ENCODE data around the gene NOXA1.
"Not testable (repeated sequence)": the region's sequence is repeated elsewhere in the genome, so short reads cannot be mapped to it uniquely, and the experiment has no call there.

The NOXA1 gene

DNA sequence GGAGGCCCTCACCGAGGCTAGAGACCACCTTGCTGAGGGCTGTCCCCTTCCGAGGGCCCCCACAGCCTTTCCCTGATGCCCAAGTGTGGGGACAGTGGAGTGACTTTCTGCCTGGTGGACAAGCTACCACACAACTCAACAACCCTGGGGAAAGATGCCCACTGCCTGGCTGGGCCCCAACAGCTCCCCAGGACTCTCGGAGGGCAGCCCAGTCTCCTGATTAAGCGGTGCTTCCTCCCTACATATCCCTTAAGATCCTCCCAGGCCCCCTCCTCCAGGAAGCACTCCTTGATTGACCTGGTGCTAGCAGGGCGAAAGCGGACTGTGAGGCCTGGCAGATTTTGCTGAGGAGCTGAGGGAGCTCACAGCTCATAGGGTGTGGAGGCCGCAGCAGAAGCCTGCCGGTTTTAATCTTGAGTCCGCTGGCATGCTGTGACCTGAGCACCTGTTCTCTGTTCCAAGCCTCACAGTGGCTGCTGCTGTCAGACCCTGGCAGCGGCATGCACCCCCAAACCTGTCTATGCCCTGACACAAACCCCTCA, 33.7 kb downstream of the NOXA1 start:
- no peak for DNase-seq

DNA sequence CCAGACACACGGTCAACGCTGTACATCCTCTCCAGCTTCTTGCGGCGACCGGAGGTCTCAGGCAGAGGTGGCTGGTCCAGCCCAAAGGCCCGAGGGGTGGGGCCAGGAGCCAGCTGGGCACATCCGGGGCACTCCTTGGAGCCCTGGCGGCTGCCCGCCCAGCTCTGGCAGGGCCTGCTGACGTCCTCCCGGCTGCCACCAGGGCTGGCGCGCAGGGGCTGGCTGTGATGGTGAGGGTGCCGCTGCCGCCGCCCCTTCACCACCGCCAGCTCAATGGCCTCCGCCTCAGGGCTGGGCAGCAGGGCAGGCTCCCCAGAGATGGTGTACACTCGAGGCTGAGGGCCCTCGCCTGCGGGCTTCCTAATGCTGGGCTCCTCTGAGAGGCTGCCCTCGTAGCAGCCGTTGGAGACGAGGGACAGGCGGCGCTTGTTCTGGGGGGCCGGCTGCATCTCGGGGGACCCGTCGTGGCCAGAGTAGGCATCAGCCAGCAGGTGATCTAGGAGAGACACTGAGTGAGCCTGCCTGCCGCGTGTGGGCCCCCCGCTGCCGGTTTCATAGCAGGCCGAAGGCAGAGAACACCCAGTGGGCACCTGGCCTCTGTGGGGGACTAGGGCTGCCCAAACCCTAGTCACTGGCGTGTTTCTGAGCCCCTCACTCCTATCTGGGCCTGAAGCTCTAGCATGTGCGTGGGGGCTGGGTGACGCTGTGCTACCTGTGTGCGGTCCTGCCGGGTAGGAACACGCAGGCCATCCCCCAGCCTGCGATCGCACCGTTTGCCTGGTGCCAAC, 34.4 kb downstream of the NOXA1 start:
- no peak for DNase-seq

DNA sequence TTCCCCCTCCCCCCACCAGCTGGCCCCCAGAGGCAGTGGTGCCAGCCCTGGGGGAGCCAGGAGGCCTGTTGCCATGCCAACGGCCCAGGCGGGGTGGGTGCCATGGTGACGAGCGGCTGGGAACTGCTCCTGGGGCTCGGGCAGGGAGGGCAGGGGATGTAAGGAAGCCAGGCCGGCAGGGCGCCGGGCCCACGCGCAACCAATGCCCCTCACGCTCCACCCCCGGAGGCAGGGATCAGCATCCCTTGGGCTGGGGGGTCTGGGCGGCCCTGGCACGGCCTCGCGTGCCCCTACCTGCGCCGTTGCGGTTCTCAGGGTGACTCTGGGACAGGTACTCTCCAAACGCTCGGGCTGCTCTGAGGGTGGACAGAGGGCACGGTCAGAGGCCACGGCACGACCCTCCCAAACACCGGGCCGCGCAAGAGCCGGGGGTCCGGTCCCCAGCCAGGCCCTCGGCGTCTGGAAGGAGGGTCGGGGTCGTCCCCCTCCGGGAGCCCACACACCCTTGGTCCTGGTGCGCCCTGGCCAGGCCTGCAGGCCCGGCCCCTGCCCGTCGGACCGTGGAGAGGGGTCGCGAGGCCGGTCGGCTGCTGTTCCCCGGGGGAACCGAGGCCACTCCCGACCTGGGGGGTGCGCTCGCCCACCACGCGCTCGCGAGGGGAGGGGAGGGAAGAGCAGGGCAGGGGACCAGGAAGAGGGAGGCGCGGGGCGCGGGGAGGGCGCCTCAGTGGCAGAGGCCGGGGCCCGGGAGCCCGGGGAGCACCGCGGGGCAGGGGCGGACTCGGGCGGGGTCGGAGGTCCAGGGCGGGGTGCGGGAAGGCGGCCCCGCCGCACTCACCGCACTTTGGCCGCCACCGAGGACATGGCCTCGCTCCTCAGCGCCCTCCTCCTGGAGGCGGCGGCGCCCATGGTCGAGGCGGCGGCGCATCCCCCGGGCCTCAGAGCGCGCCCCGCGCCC, 35.3 kb downstream of the NOXA1 start:
- peak; percentile 31 to 35 for DNase-seq

DNA sequence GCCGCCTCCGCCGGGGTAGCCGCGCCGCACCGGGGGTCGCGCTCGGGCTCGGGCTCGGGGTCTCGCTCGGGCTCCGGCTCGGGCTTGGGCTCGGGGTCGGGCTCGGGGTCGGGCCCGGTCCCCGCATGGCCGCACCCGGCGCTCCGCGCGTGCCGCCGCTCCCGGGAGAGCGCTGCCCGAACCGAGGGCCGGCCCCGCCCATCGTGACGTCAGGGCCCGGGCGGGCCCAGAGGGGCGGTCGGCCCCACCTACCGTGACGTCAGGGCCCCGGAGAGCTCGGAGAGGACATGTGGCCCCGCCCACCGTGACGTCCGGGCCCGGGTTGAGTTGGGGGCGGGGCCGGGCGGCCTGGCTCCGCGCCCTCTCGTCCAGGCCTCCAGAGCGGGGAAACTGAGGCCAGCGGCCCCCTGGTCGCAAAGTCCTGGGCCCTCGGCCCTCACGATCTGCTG, 36.0 kb downstream of the NOXA1 start, which contains the start of gene NSMF:
NSMF (minus strand) TSS at position 183 of the 449 bp plus-strand sequence. CDS start 232 bp downstream, outside the sequence.
- peak; percentile 94 for DNase-seq

DNA sequence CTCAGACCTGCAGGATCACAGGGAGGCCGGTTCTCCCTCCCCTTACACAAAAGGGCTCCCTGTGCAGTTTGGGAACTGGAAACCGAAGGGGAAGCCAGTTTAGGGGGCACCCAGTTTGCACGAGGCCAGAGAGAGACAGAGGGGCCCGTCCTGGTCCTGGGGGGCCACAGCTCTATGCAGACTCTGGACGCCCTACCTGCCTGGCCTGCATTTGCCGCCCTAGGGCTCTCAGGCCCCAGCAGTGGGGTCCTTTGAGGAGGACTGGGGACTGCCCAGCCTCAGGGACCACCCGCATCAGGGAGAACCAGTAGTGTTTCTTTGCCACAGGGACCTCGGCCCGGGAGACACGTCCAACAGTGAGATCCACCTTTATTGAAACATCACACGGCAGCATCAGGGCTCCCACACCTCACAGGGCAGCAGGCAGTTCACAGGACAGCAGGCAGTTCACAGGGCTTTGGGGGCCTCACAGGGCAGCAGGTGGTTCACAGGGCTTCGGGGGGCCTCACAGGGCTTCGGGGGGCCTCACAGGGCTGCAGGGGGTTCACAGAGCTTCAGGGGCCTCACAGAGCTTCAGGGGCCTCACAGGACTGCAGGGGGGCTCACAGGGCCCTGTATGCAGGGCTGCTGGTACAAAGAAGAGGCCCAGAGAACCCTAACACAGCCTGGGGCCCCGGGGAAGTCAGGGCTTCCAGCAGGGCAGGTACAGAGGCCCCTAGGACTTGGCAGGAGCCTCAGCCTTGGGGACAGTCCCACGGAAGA, 36.6 kb downstream of the NOXA1 start:
- DNase-seq = no peak

DNA sequence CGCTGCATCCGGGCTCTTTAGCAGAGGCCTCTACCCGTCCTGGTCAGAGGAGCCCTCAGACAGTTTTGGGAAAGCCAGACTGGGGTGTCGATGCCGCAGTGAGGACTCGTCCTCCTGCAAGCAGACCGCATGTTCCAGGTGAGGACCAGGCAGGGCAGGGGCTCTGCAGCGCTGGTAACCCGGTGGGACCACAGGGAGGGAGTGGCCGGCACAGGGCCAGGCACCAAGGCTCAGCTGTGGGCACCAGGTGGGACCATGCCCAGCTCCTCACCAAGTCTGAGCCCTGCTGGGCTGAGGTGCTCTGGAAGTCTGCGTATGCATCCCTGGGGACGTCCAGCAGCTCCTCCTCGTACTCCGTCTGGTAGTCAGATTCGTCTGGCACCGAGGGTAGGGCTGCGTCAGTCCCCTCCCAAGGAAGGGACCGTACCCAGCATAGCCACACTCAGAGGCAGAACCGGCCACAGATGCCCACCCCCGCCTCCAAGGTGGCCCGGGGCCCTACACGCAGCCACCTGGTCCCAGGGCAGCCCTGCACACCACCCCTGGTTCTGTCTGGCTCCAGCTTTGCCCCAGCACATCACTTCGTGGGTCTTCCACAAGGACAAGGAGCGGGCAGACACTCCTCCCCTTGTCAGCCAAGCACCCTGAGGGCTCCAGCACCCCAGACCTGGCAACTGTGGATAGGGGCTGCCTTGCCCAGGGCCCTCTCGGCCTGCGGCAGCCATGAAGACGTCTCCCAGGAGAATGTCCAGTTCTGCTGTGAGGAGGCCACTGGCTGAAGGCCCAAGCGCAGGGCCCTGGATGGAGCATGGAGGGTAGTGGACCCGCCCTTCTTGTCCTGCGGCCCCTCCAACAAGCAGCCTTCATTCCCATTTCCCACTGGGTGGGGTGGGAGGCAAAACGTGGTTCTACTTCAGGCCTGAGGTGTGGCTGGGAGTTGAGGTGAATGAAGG, 37.4 kb downstream of the NOXA1 start:
- no peak for DNase-seq

DNA sequence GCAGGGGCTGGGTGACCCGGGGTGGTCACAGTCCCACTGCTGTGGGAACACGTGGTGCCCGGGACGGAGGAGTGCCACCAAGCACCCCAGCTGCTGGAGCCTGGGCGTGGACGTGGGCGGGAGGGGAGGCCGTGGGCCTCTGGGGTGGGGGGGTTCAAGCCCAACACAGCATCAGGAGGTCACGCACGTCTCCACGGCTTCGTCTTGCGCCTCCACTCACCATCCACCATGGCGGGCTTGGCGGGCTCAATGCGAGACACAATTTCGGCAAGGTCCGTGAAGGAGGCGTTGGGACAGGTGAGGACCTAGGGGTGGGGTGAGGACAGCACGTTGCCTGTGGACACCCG, 38.1 kb downstream of the NOXA1 start:
- no peak for DNase-seq

DNA sequence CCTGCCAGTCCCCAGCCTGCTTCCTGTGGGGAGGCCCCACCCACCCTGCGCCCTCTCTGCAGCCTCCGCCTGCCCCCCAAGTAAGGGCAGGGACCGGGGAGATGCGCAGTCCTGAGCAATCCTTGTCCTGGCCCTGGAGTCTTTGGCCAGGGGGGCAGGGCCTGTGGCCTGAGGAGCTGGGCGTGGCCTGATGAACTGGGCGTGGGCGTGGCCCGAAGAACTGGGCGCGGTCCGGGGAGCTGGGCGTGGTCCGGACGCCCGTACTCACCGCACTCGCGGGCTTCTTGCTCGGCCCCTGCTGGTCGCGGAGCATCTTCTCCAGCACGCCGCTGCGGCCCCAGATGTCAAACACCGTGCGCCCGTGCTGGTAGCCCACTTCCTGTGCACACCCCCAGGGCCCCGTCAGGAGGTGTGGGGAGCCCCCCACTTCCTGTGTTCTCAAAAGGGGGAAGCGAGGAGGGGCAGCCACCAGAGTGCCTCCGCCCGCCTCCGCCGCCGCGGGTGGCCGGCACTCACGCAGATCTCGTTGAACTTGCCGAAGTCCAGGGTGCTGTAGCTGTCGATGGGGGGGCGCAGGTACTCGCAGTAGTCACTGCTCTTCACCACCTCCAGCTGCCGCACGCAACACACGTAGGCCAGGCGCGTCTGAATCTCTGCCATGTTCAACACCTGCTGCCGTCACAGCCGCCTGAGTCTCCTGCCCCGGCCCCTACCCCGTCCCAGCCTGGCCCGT, 38.6 kb downstream of the NOXA1 start:
- peak; percentile 90 to 95 for DNase-seq

DNA sequence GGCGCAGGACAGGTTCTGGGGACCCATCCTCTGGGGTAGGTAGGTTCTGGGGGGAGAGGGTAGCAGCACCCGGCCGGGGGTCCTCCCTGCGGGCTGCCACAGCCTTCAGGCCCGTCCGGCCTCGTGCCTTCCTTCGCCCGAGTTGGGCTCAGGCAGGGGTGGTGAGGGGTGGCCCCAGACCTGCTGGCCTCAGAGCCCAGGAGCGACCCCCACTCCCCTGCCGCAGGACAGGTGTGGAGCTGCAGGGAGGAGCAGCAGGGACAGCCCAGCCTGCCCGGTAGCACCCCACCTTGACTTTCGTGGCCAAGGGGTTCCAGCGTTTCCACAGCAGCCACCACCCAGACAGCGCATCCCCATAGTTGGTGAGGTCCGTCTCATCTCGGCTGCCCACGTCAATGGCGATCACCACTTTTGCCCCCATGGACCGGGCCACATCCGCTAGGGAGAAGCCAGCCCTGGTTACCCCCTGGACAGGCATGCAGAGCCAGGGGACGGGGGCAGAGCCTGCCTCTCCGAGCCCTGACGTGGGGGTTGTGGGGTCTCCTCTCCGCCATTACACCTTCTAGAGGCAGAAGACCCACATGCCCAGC, 39.3 kb downstream of the NOXA1 start:
- no peak for DNase-seq

DNA sequence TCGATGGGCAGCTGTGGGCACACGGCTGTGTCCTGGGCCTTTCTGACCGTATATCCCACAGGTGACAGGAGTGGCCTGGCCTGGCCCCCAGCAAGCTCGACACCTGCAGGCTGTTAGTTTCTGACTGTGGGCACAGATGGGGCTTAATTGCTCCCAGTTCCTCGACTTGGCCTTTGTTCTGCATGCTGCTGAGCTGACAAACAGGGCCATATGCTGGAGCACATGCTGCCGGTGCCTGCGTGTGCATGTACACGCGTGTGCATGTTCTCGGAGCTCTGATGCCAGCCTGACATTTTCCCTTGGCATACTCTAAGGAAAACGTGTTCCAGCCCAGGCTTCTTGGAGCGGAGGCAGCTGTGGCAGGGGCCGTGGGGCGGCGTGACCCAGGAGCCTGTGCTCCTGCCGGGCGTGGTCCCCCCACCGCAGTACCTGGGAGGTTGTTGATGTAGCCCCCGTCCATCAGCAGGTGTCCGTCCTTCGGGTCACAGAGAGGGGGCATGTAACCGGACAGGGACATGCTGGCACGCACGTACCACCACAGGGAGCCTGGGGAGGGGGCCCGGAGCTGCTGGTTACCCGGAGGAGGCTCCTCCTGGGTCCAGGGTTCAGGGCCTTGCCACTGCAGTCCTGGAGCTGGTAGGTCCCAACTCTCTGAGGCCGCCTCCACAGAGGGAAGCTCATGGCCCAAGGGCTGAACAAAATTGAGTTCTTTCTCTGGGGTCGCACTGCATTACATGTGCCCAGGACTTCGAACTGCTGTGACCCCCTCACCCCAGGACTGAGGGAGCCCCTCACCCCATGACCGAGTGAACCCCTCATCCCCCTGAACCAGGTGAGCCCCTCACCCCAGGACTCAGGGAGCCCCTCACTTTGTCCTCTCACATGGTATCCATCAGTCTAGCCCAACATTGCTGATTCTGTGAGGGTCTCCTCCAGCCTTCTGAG, 40.1 kb downstream of the NOXA1 start:
- no peak for DNase-seq

DNA sequence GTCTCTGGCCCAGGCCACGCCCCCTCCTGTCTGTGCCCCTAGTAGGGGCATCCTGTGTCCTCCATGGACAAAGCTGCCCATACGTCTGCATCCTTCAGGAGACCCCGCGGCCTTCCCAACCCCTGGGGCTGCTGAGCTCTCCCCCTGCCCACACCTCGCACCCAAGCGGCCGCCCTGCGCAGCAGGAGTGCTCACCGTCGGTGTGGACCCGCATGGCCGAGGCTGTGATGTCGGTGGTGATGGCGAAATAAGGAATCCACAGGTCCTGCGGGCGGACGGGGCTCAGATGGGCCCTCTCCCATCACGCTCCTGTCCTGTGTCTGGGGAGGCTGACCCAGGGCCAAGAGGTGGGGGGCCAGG, 40.7 kb downstream of the NOXA1 start:
- DNase-seq = no peak

DNA sequence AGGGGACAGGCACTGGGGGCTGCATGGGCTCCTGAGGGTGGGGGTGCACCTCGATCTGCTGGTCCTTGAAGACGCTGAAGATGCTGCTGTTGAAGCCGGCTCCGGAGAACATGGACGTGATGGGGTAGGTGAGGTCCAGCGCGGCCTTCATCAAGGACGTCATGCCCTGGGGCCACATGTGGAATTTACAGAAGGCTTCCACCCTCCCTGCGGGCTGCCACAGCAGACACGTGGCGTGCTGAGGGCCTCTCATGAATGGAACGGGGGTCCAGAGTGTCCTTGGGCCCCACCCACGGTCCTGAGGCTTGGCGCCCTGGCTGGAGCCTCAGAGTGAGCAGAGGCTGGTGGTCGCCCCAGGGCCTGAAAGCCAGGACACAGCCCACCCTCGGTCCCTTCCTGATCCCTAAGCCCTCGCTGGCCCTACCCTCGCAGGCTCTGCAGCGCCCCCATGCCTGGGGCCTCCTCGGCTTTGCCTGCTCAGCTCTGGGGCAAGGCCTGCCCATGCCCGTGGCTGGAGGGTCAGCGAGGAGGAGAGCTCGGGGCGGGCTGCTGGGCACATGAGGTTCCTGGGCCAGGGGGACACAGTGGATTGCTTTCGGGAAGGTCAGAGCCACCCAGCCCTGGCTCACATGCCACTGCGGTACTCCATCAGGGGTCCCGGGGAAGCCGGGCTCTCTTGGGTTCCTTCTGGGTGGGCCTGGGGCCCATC, 41.3 kb downstream of the NOXA1 start:
- DNase-seq = no peak

DNA sequence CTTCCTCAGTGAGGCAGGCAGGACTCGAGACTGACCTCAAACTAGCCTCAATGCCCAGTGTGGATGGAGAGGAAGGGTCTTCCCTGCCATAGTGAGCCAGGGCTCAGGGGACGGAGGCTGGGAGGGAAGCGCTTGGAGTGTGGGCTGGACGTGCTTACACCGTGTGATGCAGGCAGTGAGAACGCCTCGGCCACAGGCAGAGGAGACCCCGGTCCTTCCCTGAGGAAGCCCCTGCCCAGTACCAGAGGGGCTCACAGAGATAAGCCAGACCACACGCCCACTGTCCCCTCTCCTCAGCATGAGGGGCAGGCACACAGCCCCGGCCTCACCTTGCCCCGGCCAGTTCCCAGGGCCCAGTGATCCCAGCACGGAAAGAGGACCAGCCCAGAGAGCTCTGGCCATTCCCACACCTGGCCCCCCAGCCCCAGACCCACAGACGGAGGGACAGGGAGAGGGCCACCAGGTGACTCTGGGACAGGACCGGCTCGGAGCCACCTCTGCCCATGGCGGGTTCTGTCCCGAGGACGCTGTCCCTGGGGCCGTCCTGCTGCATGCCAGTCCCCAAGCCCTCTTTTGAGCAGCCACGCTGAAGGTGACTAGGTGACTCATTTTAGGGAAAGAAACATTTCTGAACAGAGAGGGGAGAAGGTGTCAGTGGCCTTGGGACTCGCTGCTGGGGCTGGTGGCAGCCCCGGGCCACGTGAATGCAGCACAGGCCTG, 42.0 kb downstream of the NOXA1 start:
- no peak for DNase-seq

DNA sequence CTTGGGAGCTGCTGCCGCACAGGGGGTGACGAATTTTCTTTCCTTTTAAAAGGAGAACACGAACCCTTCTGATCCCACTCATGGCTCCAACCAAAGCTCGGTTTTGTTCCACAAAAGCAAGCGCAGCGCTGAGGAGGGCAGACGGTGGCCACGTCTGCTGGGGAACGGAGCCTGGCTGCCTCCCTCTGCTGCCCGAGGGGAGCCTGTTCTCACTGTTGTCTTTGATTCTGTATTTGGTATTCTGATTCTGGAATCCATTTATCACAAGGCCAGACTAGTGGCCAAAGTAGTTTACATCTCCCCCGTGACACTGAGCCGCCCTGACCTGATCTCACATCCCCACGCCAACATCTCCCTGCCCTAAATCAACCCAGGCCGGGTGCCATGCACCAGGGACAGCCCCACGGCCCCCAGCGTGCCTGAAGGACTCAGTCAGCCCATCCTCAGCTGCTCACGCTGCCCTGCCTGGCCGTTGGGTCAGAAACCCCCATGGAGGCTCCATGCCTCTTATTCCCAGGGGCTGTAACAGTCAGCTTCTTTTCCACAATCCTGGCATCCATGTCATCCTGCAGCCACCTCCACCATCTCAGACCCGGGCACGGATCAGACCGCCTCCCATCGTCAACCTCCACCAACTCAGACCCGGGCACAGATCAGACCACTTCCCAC, 42.7 kb downstream of the NOXA1 start:
- DNase-seq = no peak

DNA sequence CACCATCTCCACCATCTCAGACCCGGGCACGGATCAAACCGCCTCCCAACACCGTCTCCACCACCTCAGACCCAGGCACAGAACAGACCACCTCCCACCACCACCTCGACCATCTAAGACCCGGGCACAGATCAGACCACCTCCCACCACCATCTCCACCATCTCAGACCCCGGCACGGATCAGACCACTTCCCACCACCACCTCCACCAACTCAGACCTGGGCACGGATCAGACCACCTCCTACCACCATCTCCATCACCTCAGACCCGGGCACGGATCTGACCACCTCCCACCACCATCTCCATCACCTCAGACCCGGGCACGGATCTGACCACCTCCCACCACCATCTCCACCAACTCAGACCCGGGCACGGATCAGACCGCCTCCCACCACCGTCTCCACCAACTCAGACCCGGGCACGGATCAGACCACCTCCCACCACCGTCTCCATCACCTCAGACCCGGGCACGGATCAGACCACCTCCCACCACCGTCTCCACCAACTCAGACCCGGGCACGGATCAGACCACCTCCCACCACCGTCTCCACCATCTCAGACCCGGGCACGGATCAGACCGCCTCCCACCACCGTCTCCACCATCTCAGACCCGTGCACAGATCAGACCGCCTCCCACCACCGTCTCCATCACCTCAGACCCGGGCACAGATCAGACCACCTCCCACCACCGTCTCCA, 43.3 kb downstream of the NOXA1 start:
- DNase-seq = not testable (repeated sequence)

DNA sequence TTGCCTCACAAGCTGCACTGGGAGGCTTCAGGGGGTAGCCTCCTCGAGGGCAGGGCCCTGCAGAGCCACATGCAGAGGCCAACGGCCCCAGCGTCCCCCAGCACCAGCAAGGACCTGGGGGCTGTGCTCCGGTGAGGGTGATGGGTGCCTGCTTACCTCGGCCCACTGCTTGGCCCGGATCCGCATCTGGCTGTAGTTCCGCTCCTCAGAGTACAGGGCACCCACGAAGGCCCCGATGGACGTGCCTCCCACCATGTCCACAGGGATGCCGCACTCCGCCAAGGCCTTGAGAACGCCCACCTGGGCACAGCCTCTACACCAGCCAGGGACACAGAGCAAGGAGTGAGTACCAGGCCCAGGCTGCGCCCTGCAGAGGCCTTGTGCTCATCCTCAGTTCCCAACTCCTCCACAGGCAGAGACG, 44.0 kb downstream of the NOXA1 start:
- no peak for DNase-seq

DNA sequence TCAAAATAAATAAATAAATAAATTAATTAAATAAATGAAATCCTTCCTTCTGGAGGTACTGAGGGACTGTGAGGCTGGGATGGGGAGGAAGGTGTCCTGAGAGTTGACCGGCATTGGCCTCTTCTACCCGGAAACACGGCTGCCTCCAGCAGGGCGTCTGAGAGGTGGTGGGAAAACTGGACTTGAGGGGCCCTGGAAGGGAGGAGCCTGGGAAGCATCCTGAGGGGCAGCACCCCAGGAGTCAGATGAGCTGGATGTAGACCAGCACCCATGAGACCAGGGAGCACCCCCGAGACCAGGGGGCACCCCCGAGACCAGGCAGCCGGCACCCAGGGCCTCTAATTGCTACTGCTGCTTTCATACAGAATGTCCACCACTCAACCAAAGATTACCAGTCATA, 44.7 kb downstream of the NOXA1 start:
- DNase-seq = no peak
